RWPE2 (cell line): ENCODE measurements around the gene CIC.
A peak's percentile ranks its signal among the peaks of the same experiment; 100 is the strongest.

ENCODE experiments used
- ATAC-seq: fragments of 200-7000 bp; cut with Tn5 transposase; 3 replicates; pipeline ENCODE4 v1.9.1; 2021; ENCODE audit warnings: low read depth
- DNase-seq: peaks from one replicate; pipeline ENCODE4 v3.0.0-alpha.2; 2020; ENCODE audit warnings: low spot score
- H3K27ac ChIP-seq: fragments of 450-650 bp; 2 replicates; pipeline ENCODE4 v1.5.1; 2017; ENCODE audit warnings: mild to moderate bottlenecking; ENCODE audit not compliant: poor library complexity, severe bottlenecking
- H3K27me3 ChIP-seq: fragments of 250-450 bp; sonication (Bioruptor Pico); 2 replicates; pipeline ENCODE4 v1.5.1; 2021; ENCODE audit warnings: mild to moderate bottlenecking, moderate library complexity; ENCODE audit not compliant: insufficient read depth, poor library complexity, severe bottlenecking
- H3K36me3 ChIP-seq: fragments of 250-450 bp; sonication (Bioruptor Pico); 2 replicates; pipeline ENCODE4 v1.5.1; 2020; ENCODE audit warnings: low read depth, mild to moderate bottlenecking, moderate library complexity
- H3K4me1 ChIP-seq: fragments of 250-450 bp; sonication (Bioruptor Pico); 2 replicates; pipeline ENCODE4 v1.5.1; 2021; ENCODE audit warnings: mild to moderate bottlenecking, moderate library complexity; ENCODE audit not compliant: insufficient read depth, poor library complexity, severe bottlenecking
- H3K4me3 ChIP-seq: fragments of 250-450 bp; sonication (Bioruptor Pico); 2 replicates; pipeline ENCODE4 v1.5.1; 2021; ENCODE audit warnings: mild to moderate bottlenecking, moderate library complexity; ENCODE audit not compliant: severe bottlenecking
- H3K9me3 ChIP-seq: fragments of 250-450 bp; sonication (Bioruptor Pico); 2 replicates; pipeline ENCODE4 v1.5.1; 2021; ENCODE audit warnings: mild to moderate bottlenecking, moderate library complexity; ENCODE audit not compliant: severe bottlenecking
- CTCF ChIP-seq: fragments of 450-650 bp; IDR thresholded peaks from one replicate; pipeline ENCODE4 v1.5.1; 2017; ENCODE audit warnings: mild to moderate bottlenecking, moderate library complexity; ENCODE audit not compliant: poor library complexity, severe bottlenecking

Gene CIC

GRCh38 chr19:42235181-42235580, 33.9 kb upstream of the CIC start:
- H3K9me3 ChIP-seq: no peaks in the 10 kb centered on the region
- ATAC-seq (no peak), DNase-seq (no peak)
- no peaks in the 10 kb centered on the region for H3K27me3 ChIP-seq
- H3K4me3 ChIP-seq: no peak overlapping the region
- no peak overlapping the region for H3K27ac ChIP-seq
- peaks cover 86% of the 10 kb centered on the region for H3K36me3 ChIP-seq
- H3K4me1 ChIP-seq: no peaks in the 10 kb centered on the region
- no peak for TF ChIP-seq CTCF

GRCh38 chr19:42239544-42240220, 29.4 kb upstream of the CIC start:
- Histone ChIP-seq H3K27ac (no peak overlapping the region), H3K4me3 (no peak overlapping the region), H3K27me3 (no peaks in the 10 kb centered on the region), H3K9me3 (no peaks in the 10 kb centered on the region), H3K4me1 (peaks cover 8% of the 10 kb centered on the region), H3K36me3 (peaks cover 52% of the 10 kb centered on the region)
- DNase-seq: no peak
- no peak for ATAC-seq
- TF ChIP-seq CTCF: no peak

- Histone ChIP-seq H3K36me3 (peaks cover 36% of the 10 kb centered on the region), H3K27me3 (no peaks in the 10 kb centered on the region), H3K9me3 (no peaks in the 10 kb centered on the region), H3K4me3 (peak overlapping the region; percentile 96), H3K4me1 (peaks cover 8% of the 10 kb centered on the region), H3K27ac (peak overlapping the region; percentile 96)
- TF ChIP-seq CTCF: no peak
- DNase-seq (no peak), ATAC-seq (no peak)
Measured at GRCh38 chr19:42241279-42241678, 27.8 kb upstream of the CIC start.

GRCh38 chr19:42242069-42242511, 27.0 kb upstream of the CIC start:
- Histone ChIP-seq H3K27me3 (no peaks in the 10 kb centered on the region), H3K27ac (peak overlapping the region; percentile 96), H3K9me3 (no peaks in the 10 kb centered on the region), H3K36me3 (peaks cover 35% of the 10 kb centered on the region), H3K4me3 (peak overlapping the region; percentile 96), H3K4me1 (peaks cover 8% of the 10 kb centered on the region)
- DNase-seq: no peak
- TF ChIP-seq CTCF: no peak
- ATAC-seq: no peak
